ENCODE results near the gene C3orf22. TPM values are rescaled to one million over a fixed set of nuclear protein-coding genes. Genes with fewer than 3 reads are reported as not detected.

Gene C3orf22
- total RNA-seq, 5 donors from 2014 or later (not counting 1 experiment from before 2014, with no cell fraction given): not detected

- ATAC-seq (replicated peaks in 1 of 4) (no peak), DNase-seq (no peak)
- H3K27ac Mint-ChIP-seq: no peak overlapping the region
- Histone ChIP-seq H3K27ac (ENCODE audit: low read length) (no peak overlapping the region), H3K9me3 (no peaks in the 10 kb centered on the region), H3K4me1 (ENCODE audit: control insufficient read depth in 1 of 2, extremely low read depth in 1 of 2, insufficient read depth in 2 of 2, low read length in 2 of 2) (no peaks in the 10 kb centered on the region), H3K36me3 (ENCODE audit: control insufficient read depth in 2 of 2, extremely low read depth in 1 of 2, insufficient read depth in 1 of 2, low read length in 1 of 2) (no peaks in the 10 kb centered on the region), H3K27me3 (replicated peaks in 1 of 2; ENCODE audit: control insufficient read depth in 2 of 2, extremely low read depth in 1 of 2, insufficient read depth in 2 of 2, low read length in 1 of 2) (peaks cover 0 to 26% of the 10 kb centered on the region in 2 experiments), H3K4me3 (ENCODE audit: control insufficient read depth in 1 of 2, extremely low read depth in 1 of 2, low read length in 1 of 2) (no peak overlapping the region)
- no peaks in the 10 kb centered on the region for H3K36me3 Mint-ChIP-seq
- H3K9me3 Mint-ChIP-seq: no peaks in the 10 kb centered on the region
- WGBS (ENCODE audit: insufficient coverage): 77% methylated on average over 7 of the region's 7 CpGs
- H3K4me3 Mint-ChIP-seq: no peak overlapping the region
- H3K4me1 Mint-ChIP-seq: no peaks in the 10 kb centered on the region
- CTCF ChIA-PET: no interaction called here
- POLR2A ChIA-PET: no interaction called here
- H3K27me3 Mint-ChIP-seq: peaks cover 0 to 22% of the 10 kb centered on the region in 2 donors
Measured at GRCh38 chr3:126571078-126571477, 12.3 kb upstream of the C3orf22 start.

DNA sequence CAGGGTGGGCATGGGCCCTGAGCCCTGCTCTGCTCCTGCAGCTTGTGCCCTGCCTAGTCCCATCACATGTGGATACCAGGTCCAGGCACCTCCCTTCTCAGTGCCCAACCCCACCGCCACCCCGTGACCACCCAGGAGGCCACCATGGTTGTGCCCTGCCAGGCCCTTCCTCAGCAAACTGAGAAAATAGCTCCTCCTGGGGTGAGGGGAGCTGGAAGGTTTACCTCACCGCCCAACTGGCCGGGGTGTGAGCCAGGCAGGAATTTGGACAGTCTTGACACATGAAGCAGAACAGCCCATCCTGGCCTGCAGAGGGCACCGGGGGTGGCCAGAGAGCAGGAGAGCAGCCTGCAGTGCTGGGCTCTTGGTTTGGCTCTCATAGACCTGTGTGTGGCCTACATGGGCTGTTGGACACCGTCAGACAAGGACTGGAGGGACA is 11.4 kb upstream of the C3orf22 start:
- Mint-ChIP-seq H3K4me1 (no peaks in the 10 kb centered on the region), H3K9me3 (no peaks in the 10 kb centered on the region), H3K36me3 (no peaks in the 10 kb centered on the region), H3K27ac (no peak overlapping the region), H3K4me3 (no peak overlapping the region), H3K27me3 (peaks cover 7 to 26% of the 10 kb centered on the region in 2 donors)
- DNase-seq (no peak), ATAC-seq (replicated peaks in 1 of 4) (no peak)
- WGBS (ENCODE audit: insufficient coverage): 85% methylated on average over 3 of the region's 6 CpGs
- no peaks in the 10 kb centered on the region for H3K9me3 ChIP-seq
- H3K4me1 ChIP-seq (ENCODE audit: control insufficient read depth in 1 of 2, extremely low read depth in 1 of 2, insufficient read depth in 2 of 2, low read length in 2 of 2): no peaks in the 10 kb centered on the region
- peaks cover 0 to 26% of the 10 kb centered on the region in 2 experiments for H3K27me3 ChIP-seq (replicated peaks in 1 of 2; ENCODE audit: control insufficient read depth in 2 of 2, extremely low read depth in 1 of 2, insufficient read depth in 2 of 2, low read length in 1 of 2)
- no peaks in the 10 kb centered on the region for H3K36me3 ChIP-seq (ENCODE audit: control insufficient read depth in 2 of 2, extremely low read depth in 1 of 2, insufficient read depth in 1 of 2, low read length in 1 of 2)
- CTCF ChIA-PET: no interaction called here
- H3K4me3 ChIP-seq (ENCODE audit: control insufficient read depth in 1 of 2, extremely low read depth in 1 of 2, low read length in 1 of 2): no peak overlapping the region
- POLR2A ChIA-PET: no interaction called here
- H3K27ac ChIP-seq (ENCODE audit: low read length): no peak overlapping the region

DNA sequence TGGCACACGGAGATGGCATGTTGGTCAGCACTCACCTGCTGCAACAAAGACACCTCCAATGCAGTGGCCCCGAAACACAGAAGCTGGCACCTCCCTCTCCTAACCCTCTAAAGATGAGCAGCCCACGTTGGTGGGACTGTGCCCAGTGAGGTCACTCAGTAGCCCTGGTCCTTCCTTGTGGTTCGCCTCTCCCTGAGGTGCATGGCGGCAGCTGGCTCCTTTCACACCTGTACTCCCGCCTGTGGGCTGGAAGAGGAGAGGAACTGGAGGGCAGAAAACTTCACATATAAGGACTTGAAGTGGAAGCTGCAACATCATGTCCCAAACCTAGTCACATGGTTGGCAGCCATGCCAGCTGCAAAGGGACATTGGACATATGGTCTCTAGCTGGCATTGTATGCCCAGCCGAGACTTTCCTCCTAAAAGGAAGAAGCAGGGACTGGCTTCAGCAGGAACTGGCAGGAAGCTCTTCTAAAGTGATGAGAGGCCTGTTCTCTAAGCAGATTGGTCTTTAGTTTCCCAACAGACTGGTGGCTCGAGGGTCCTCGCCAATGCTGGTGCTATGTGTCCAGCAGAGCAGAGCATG is 10.8 kb upstream of the C3orf22 start:
- H3K4me1 ChIP-seq (ENCODE audit: control insufficient read depth in 1 of 2, extremely low read depth in 1 of 2, insufficient read depth in 2 of 2, low read length in 2 of 2): no peaks in the 10 kb centered on the region
- 68% methylated on average over 6 of the region's 9 CpGs for WGBS (ENCODE audit: insufficient coverage)
- no peaks in the 10 kb centered on the region for H3K9me3 ChIP-seq
- peaks cover 0 to 26% of the 10 kb centered on the region in 2 experiments for H3K27me3 ChIP-seq (replicated peaks in 1 of 2; ENCODE audit: control insufficient read depth in 2 of 2, extremely low read depth in 1 of 2, insufficient read depth in 2 of 2, low read length in 1 of 2)
- Mint-ChIP-seq H3K36me3 (no peaks in the 10 kb centered on the region), H3K27ac (no peak overlapping the region), H3K4me3 (no peak overlapping the region), H3K4me1 (no peaks in the 10 kb centered on the region), H3K9me3 (no peaks in the 10 kb centered on the region), H3K27me3 (peaks cover 8 to 22% of the 10 kb centered on the region in 2 donors)
- ATAC-seq (replicated peaks in 1 of 4) (no peak), DNase-seq (no peak)
- ChIA-PET POLR2A (no interaction called here), CTCF (no interaction called here)
- no peak overlapping the region for H3K27ac ChIP-seq (ENCODE audit: low read length)
- H3K4me3 ChIP-seq (ENCODE audit: control insufficient read depth in 1 of 2, extremely low read depth in 1 of 2, low read length in 1 of 2): no peak overlapping the region
- H3K36me3 ChIP-seq (ENCODE audit: control insufficient read depth in 2 of 2, extremely low read depth in 1 of 2, insufficient read depth in 1 of 2, low read length in 1 of 2): no peaks in the 10 kb centered on the region

- H3K4me1 ChIP-seq (ENCODE audit: control insufficient read depth in 1 of 2, extremely low read depth in 1 of 2, insufficient read depth in 2 of 2, low read length in 2 of 2): no peaks in the 10 kb centered on the region
- H3K4me3 ChIP-seq (ENCODE audit: control insufficient read depth in 1 of 2, extremely low read depth in 1 of 2, low read length in 1 of 2): no peak overlapping the region
- 54% methylated on average over 3 of the region's 3 CpGs for WGBS (ENCODE audit: insufficient coverage)
- no peak for ATAC-seq (replicated peaks in 1 of 4)
- H3K27ac ChIP-seq (ENCODE audit: low read length): no peak overlapping the region
- CTCF ChIA-PET: no interaction called here
- DNase-seq: no peak
- no peaks in the 10 kb centered on the region for H3K36me3 ChIP-seq (ENCODE audit: control insufficient read depth in 2 of 2, extremely low read depth in 1 of 2, insufficient read depth in 1 of 2, low read length in 1 of 2)
- Mint-ChIP-seq H3K4me1 (no peaks in the 10 kb centered on the region), H3K27me3 (peaks cover 8 to 18% of the 10 kb centered on the region in 2 donors), H3K27ac (no peak overlapping the region), H3K36me3 (no peaks in the 10 kb centered on the region), H3K9me3 (no peaks in the 10 kb centered on the region), H3K4me3 (no peak overlapping the region)
- H3K27me3 ChIP-seq (replicated peaks in 1 of 2; ENCODE audit: control insufficient read depth in 2 of 2, extremely low read depth in 1 of 2, insufficient read depth in 2 of 2, low read length in 1 of 2): peaks cover 0 to 26% of the 10 kb centered on the region in 2 experiments
- POLR2A ChIA-PET: no interaction called here
- no peaks in the 10 kb centered on the region for H3K9me3 ChIP-seq
Measured at GRCh38 chr3:126568776-126569342, 10.1 kb upstream of the C3orf22 start.

DNA sequence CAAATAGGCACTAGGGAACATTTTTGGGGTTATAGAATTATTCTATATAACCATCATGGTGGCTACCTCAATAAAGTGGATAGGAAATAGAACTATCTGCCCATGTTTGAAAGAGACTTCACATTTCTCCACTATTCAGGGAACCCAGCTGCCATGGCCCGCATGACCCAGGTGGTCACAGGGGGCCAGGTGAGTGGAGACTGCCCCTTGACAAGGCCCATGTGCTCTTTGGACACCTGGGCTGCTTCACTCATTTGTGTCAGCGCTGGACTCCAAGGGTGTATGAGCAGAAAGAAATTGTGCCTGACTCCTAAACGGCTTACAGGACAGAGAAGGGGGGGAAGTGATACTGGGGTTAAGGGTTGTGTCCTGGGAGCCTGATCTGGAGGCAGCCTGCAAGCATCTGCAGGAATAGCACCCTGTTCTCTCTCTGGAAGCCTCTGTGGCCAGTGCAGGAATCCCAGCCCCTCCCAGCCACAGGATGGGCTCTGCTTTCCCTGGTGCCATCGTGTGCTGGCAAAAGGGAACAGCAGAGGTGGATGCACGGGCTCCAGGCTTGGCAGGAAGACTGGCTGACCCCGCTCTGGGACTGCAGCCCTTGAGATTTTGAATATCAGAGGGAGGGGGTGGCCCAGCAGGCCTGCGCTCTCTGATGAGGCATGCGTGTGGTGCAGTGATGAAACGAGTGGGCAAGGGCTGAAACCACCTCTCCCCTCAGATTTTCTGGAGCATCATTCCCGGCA is 9.1 kb upstream of the C3orf22 start:
- ATAC-seq (replicated peaks in 1 of 4): no peak
- H3K4me3 Mint-ChIP-seq: no peak overlapping the region
- H3K4me3 ChIP-seq (ENCODE audit: control insufficient read depth in 1 of 2, extremely low read depth in 1 of 2, low read length in 1 of 2): no peak overlapping the region
- H3K4me1 Mint-ChIP-seq: no peaks in the 10 kb centered on the region
- H3K9me3 ChIP-seq: no peaks in the 10 kb centered on the region
- H3K27me3 ChIP-seq (replicated peaks in 1 of 2; ENCODE audit: control insufficient read depth in 2 of 2, extremely low read depth in 1 of 2, insufficient read depth in 2 of 2, low read length in 1 of 2): peaks cover 0 to 19% of the 10 kb centered on the region in 2 experiments
- CTCF ChIA-PET: no interaction called here
- no peaks in the 10 kb centered on the region for H3K36me3 Mint-ChIP-seq
- no peaks in the 10 kb centered on the region for H3K4me1 ChIP-seq (ENCODE audit: control insufficient read depth in 1 of 2, extremely low read depth in 1 of 2, insufficient read depth in 2 of 2, low read length in 2 of 2)
- peak in 1 of 35 experiments; percentile 9 for DNase-seq
- H3K27ac Mint-ChIP-seq: no peak overlapping the region
- peaks cover 0 to 4% (median 3%) of the 10 kb centered on the region in 3 donors for H3K9me3 Mint-ChIP-seq
- POLR2A ChIA-PET: no interaction called here
- H3K36me3 ChIP-seq (ENCODE audit: control insufficient read depth in 2 of 2, extremely low read depth in 1 of 2, insufficient read depth in 1 of 2, low read length in 1 of 2): no peaks in the 10 kb centered on the region
- 38% methylated on average over 2 of the region's 10 CpGs for WGBS (ENCODE audit: insufficient coverage)
- no peak overlapping the region for H3K27ac ChIP-seq (ENCODE audit: low read length)
- H3K27me3 Mint-ChIP-seq: peaks cover 8 to 14% of the 10 kb centered on the region in 2 donors

GRCh38 chr3:126562737-126563276 is 4.1 kb upstream of the C3orf22 start:
- peaks cover 0 to 17% (median 15%) of the 10 kb centered on the region in 3 donors for H3K9me3 Mint-ChIP-seq
- POLR2A ChIA-PET: interaction anchor here in 1 of 2 donors (0.6 kb wide), 1 partner anchor 1515 kb away, joined by 4 read pairs; no protein-coding TSS in a partner anchor

More at GRCh38 chr3:126562737-126563276, 4.1 kb upstream of the C3orf22 start:
- no peaks in the 10 kb centered on the region for H3K36me3 ChIP-seq (ENCODE audit: control insufficient read depth in 2 of 2, extremely low read depth in 1 of 2, insufficient read depth in 1 of 2, low read length in 1 of 2)
- Mint-ChIP-seq H3K27ac (no peak overlapping the region), H3K4me1 (no peaks in the 10 kb centered on the region), H3K36me3 (no peaks in the 10 kb centered on the region), H3K4me3 (no peak overlapping the region), H3K27me3 (peaks cover 8 to 9% of the 10 kb centered on the region in 2 donors)
- ATAC-seq (replicated peaks in 1 of 4) (no peak), DNase-seq (no peak)
- CTCF ChIA-PET: no interaction called here
- H3K4me1 ChIP-seq (ENCODE audit: control insufficient read depth in 1 of 2, extremely low read depth in 1 of 2, insufficient read depth in 2 of 2, low read length in 2 of 2): no peaks in the 10 kb centered on the region
- peaks cover 3% of the 10 kb centered on the region for H3K9me3 ChIP-seq
- H3K27me3 ChIP-seq (replicated peaks in 1 of 2; ENCODE audit: control insufficient read depth in 2 of 2, extremely low read depth in 1 of 2, insufficient read depth in 2 of 2, low read length in 1 of 2): peaks cover 0 to 12% of the 10 kb centered on the region in 2 experiments
- no peak overlapping the region for H3K27ac ChIP-seq (ENCODE audit: low read length)
- WGBS (ENCODE audit: insufficient coverage): no CpG with 5 or more reads among the region's 2 CpGs
- no peak overlapping the region for H3K4me3 ChIP-seq (ENCODE audit: control insufficient read depth in 1 of 2, extremely low read depth in 1 of 2, low read length in 1 of 2)

All from T-cell (primary cell).